ENCODE measurements around the gene PHLDA1. TPM values are rescaled to one million over a fixed set of nuclear protein-coding genes. Genes with fewer than 3 reads are reported as not detected.

The PHLDA1 gene
- total RNA-seq, 1 experiment from 2014 or later: 151 TPM

DNA sequence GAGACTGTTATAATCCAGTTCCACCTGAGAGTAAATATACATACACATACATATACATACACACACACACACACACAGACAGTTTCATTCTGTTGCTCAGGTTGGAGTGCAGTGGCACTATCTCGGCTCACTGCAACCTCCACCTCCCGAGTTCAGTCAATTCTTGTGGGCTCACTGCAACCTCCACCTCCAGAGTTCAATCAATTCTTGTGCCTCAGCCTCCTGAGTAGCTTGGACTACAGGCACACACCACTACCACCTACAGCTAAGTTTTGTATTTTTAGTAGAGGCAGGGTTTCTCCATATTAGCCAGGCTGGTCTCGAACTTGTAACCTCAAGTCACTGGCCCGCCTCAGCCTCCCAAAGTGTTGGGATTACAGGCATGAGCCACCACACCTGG is 8.9 kb upstream of the PHLDA1 start:
- Mint-ChIP-seq H3K4me3 (ENCODE audit: low read depth, unreplicated experiment) (no peak overlapping the region), H3K27ac (ENCODE audit: unreplicated experiment) (no peak overlapping the region), H3K4me1 (ENCODE audit: low read depth, unreplicated experiment) (peaks cover 42% of the 10 kb centered on the region), H3K27me3 (ENCODE audit: unreplicated experiment) (no peaks in the 10 kb centered on the region), H3K36me3 (ENCODE audit: insufficient read depth, unreplicated experiment) (peaks cover 32% of the 10 kb centered on the region), H3K9me3 (ENCODE audit: low read depth, unreplicated experiment) (no peaks in the 10 kb centered on the region)
- no TSS peak for BruUV-seq (replicated peaks)
- intact Hi-C loops (cut with micrococcal nuclease; ENCODE audit: unreplicated experiment): no loop called here
- DNase-seq: no peak
- CTCF ChIA-PET: interaction anchor here (0.9 kb wide), 1 partner anchor 312 kb away, joined by 6 read pairs; no protein-coding TSS in a partner anchor
- TF ChIP-seq, protein P1, sequence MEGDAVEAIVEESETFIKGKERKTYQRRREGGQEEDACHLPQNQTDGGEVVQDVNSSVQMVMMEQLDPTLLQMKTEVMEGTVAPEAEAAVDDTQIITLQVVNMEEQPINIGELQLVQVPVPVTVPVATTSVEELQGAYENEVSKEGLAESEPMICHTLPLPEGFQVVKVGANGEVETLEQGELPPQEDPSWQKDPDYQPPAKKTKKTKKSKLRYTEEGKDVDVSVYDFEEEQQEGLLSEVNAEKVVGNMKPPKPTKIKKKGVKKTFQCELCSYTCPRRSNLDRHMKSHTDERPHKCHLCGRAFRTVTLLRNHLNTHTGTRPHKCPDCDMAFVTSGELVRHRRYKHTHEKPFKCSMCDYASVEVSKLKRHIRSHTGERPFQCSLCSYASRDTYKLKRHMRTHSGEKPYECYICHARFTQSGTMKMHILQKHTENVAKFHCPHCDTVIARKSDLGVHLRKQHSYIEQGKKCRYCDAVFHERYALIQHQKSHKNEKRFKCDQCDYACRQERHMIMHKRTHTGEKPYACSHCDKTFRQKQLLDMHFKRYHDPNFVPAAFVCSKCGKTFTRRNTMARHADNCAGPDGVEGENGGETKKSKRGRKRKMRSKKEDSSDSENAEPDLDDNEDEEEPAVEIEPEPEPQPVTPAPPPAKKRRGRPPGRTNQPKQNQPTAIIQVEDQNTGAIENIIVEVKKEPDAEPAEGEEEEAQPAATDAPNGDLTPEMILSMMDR (IDR thresholded peaks at IDR 0.05; ENCODE audit: unreplicated experiment): no peak

DNA sequence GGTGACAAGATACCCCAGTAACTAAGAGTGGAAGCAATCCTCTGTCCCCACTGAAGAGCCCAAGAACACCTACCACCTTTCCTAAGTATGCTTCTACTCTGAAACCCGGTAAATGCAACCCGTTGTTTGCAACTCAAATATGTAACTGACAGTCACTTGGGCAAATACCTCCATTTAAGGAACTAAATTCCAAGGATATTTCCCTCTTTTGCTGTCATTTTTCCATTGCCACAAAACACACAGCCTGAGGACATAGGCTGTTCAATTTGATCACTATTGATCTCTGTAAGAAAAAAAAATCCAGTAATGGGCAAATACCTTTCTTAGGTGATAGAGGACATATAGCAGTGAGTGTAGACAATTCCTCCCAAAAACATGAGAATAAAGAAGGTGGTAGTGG is 6.6 kb upstream of the PHLDA1 start:
- Mint-ChIP-seq H3K4me3 (ENCODE audit: low read depth, unreplicated experiment) (no peak overlapping the region), H3K9me3 (ENCODE audit: low read depth, unreplicated experiment) (no peaks in the 10 kb centered on the region), H3K27ac (ENCODE audit: unreplicated experiment) (peak overlapping the region; percentile 57), H3K27me3 (ENCODE audit: unreplicated experiment) (no peaks in the 10 kb centered on the region), H3K36me3 (ENCODE audit: insufficient read depth, unreplicated experiment) (peaks cover 32% of the 10 kb centered on the region), H3K4me1 (ENCODE audit: low read depth, unreplicated experiment) (peaks cover 50% of the 10 kb centered on the region)
- CTCF ChIA-PET: interaction anchor here (0.6 to 2.0 kb wide), 3 partner anchors 478 to 563 kb away, joined by 5 to 11 read pairs (median 6); no protein-coding TSS in a partner anchor
- no TSS peak for BruUV-seq (replicated peaks)
- DNase-seq: no peak
- intact Hi-C loops (cut with micrococcal nuclease; ENCODE audit: unreplicated experiment): loop anchor here (5.0 kb wide), 1 partner anchor 419 kb away; no protein-coding TSS in a partner anchor
- TF ChIP-seq, protein P1 (IDR thresholded peaks at IDR 0.05; ENCODE audit: unreplicated experiment): no peak

DNA sequence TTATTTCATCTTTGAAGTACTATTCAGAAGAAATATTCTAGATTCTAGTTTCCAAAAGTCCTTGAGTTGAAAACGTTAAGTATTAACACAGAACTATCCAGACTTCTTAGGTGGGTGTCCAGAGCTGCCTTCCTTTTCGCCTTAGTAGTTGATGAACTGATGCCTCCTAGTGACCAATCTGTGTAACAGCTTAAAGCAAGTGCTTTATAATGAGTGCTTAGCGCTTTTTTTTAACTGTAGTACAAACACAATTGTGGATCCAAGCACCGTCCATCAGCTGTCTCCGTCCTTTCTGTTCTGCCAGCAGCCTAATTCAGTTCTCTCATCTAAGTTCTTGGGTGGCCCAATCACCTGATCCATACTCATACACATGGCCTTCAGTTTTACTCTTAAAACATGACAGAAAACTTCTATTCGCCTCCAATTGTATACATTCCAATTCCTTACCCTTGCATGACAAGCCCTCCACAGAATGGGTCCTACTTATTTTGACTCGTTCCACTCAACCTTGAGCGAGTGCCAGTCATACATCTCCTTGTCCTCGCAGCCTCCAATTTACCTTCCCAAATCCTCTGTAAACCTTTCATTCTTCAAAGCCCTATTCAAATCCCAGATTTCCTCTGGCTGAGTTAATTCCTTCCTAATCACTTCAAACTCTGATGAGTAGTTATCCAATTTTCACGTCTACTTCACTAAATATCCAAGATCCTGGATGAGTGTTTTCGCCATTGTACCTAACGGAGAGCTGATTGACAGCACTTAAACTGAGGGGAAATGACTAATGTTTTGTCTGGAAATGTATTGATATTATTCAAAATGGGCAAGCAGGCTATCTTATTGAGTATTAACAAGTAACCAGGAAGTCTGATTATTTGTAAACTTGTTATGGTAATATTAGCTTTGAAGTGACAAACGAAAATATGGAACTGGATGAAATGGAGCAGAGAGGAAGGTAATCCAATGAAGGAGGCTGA is 5.8 kb upstream of the PHLDA1 start:
- CTCF ChIA-PET: interaction anchor here (0.6 to 2.0 kb wide), 11 partner anchors 18 to 646 kb away, joined by 3 to 11 read pairs (median 4); partner anchors contain the start of gene GLIPR1L2
- TF ChIP-seq, protein P1 (IDR thresholded peaks at IDR 0.05; ENCODE audit: unreplicated experiment): peak; percentile 71
- DNase-seq: peak; percentile 52
- peak overlapping the region; percentile 0 for H3K4me3 Mint-ChIP-seq (ENCODE audit: low read depth, unreplicated experiment)
- H3K27ac Mint-ChIP-seq (ENCODE audit: unreplicated experiment): peak overlapping the region; percentile 31
- H3K27me3 Mint-ChIP-seq (ENCODE audit: unreplicated experiment): no peaks in the 10 kb centered on the region
- H3K36me3 Mint-ChIP-seq (ENCODE audit: insufficient read depth, unreplicated experiment): peaks cover 32% of the 10 kb centered on the region
- no TSS peak for BruUV-seq (replicated peaks)
- H3K4me1 Mint-ChIP-seq (ENCODE audit: low read depth, unreplicated experiment): peaks cover 57% of the 10 kb centered on the region
- intact Hi-C loops (cut with micrococcal nuclease; ENCODE audit: unreplicated experiment): loop anchor here (1.0 to 5.0 kb wide), 4 partner anchors 415 to 510 kb away; no protein-coding TSS in a partner anchor
- no peaks in the 10 kb centered on the region for H3K9me3 Mint-ChIP-seq (ENCODE audit: low read depth, unreplicated experiment)

DNA sequence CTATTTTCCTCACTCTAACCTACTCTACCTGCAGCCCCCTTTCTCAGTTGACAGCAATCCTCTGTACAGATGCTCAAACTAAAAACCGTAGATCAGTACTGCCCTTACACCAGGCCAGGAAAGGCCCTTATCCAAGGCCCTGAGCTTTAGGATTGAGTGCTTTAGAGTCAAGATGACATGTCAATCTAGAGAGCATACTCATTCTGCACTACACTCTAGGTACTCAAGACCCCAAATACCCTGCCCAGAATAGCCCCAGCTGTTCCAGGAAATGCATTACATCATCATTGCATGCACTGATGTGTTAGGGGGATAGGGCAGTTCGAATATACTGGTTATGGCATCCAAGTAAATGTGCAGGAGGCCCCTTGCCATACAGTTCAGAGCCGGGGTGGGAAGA is 3.5 kb upstream of the PHLDA1 start:
- intact Hi-C loops (cut with micrococcal nuclease; ENCODE audit: unreplicated experiment): loop anchor here (5.0 kb wide), 1 partner anchor 422 kb away; no protein-coding TSS in a partner anchor
- Mint-ChIP-seq H3K4me1 (ENCODE audit: low read depth, unreplicated experiment) (peaks cover 59% of the 10 kb centered on the region), H3K9me3 (ENCODE audit: low read depth, unreplicated experiment) (no peaks in the 10 kb centered on the region), H3K36me3 (ENCODE audit: insufficient read depth, unreplicated experiment) (peaks cover 45% of the 10 kb centered on the region), H3K27me3 (ENCODE audit: unreplicated experiment) (no peaks in the 10 kb centered on the region), H3K4me3 (ENCODE audit: low read depth, unreplicated experiment) (no peak overlapping the region), H3K27ac (ENCODE audit: unreplicated experiment) (peak overlapping the region; percentile 38)
- BruUV-seq (replicated peaks): no TSS peak
- TF ChIP-seq, protein P1 (IDR thresholded peaks at IDR 0.05; ENCODE audit: unreplicated experiment): no peak
- CTCF ChIA-PET: interaction anchor here (0.5 to 0.9 kb wide), 2 partner anchors 102 to 214 kb away, joined by 3 to 4 read pairs; no protein-coding TSS in a partner anchor
- no peak for DNase-seq
